Measurements from ENCODE around the gene OLFM1.

GRCh38 chr9:135166565-135166964 lies 79.1 kb downstream of the OLFM1 start:
- TF ChIP-seq POLR2A (IDR thresholded peaks at IDR 0.05): no peak
- TF ChIP-seq, protein P1, sequence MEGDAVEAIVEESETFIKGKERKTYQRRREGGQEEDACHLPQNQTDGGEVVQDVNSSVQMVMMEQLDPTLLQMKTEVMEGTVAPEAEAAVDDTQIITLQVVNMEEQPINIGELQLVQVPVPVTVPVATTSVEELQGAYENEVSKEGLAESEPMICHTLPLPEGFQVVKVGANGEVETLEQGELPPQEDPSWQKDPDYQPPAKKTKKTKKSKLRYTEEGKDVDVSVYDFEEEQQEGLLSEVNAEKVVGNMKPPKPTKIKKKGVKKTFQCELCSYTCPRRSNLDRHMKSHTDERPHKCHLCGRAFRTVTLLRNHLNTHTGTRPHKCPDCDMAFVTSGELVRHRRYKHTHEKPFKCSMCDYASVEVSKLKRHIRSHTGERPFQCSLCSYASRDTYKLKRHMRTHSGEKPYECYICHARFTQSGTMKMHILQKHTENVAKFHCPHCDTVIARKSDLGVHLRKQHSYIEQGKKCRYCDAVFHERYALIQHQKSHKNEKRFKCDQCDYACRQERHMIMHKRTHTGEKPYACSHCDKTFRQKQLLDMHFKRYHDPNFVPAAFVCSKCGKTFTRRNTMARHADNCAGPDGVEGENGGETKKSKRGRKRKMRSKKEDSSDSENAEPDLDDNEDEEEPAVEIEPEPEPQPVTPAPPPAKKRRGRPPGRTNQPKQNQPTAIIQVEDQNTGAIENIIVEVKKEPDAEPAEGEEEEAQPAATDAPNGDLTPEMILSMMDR (IDR thresholded peaks at IDR 0.05): no peak

All from lower leg skin (tissue), 3 donors.